B cell (primary cell): ENCODE measurements around the gene RCBTB1. TPM values are rescaled to one million over a fixed set of nuclear protein-coding genes. Genes with fewer than 3 reads are reported as not detected.

ENCODE experiments used
- ATAC-seq: fragments of 200-7000 bp; cut with Tn5 transposase; one replicate; pipeline ENCODE4 v1.10.0; 2021; ENCODE audit warnings: low read depth, mild to moderate bottlenecking, moderate number of reproducible peaks, moderate library complexity
- CTCF ChIA-PET: fragments of 350-600 bp; sonication (Branson Sonifier 250); formaldehyde crosslinking; loops from one replicate; lab custom pipeline; 2021; ENCODE audit warnings: antibody characterized with exemption, inconsistent platforms; lab: Charles Lee
- POLR2A ChIA-PET: fragments of 350-600 bp; sonication (Branson Sonifier 250); formaldehyde crosslinking; loops from one replicate; lab custom pipeline; 2021; ENCODE audit warnings: antibody characterized with exemption; lab: Charles Lee
- DNase-seq: peaks from one replicate; pipeline ENCODE4 v3.0.0; 2013
- H2AFZ ChIP-seq: 2 replicates; pipeline ENCODE4 v1.6.1; 2012; ENCODE audit warnings: mild to moderate bottlenecking, low read depth, low read length; ENCODE audit not compliant: insufficient read depth, poor library complexity, severe bottlenecking
- H3K27ac ChIP-seq, 2 donors: 1 replicate in 1 of 2; 2 replicates in 1 of 2; pipeline ENCODE4 v1.5.1; 2012 to 2013; ENCODE audit warnings: low read length in 2 of 2, mild to moderate bottlenecking in 2 of 2, moderate library complexity in 1 of 2
- H3K27me3 ChIP-seq, 4 experiments: fragments of 200-600 bp in 1 of 4; sonication (generic) in 1 of 4; replicated peaks in 1 of 4; 1 replicate in 2 of 4; 2 replicates in 2 of 4; pipeline versions ENCODE4 v1.6.1 to v1.7.0; 2013 to 2016; ENCODE audit warnings: low read length in 3 of 4, mild to moderate bottlenecking in 2 of 4, mixed read lengths in 1 of 4, moderate library complexity in 1 of 4; ENCODE audit not compliant: insufficient read depth in 4 of 4, control insufficient read depth in 3 of 4; ENCODE audit errors: control extremely low read depth in 1 of 4
- H3K36me3 ChIP-seq, 2 experiments: replicated peaks in 1 of 2; 1 replicate in 1 of 2; 2 replicates in 1 of 2; pipeline versions ENCODE4 v1.6.1 to v1.7.1; 2013; ENCODE audit warnings: low read length in 1 of 2; ENCODE audit not compliant: insufficient read depth in 2 of 2, control insufficient read depth in 1 of 2; ENCODE audit errors: control extremely low read depth in 1 of 2, extremely low read depth in 1 of 2
- H3K4me1 ChIP-seq, 2 donors: fragments of 200-600 bp in 1 of 2; sonication (generic) in 1 of 2; 1 replicate in 1 of 2; 2 replicates in 1 of 2; pipeline versions ENCODE4 v1.5.1 to v1.6.1; 2013 to 2017; ENCODE audit warnings: low read length in 2 of 2; ENCODE audit not compliant: control insufficient read depth in 2 of 2, insufficient read depth in 2 of 2
- H3K4me2 ChIP-seq: replicated peaks from 2 replicates; pipeline ENCODE3; 2012; ENCODE audit warnings: mild to moderate bottlenecking, low read depth, low read length; ENCODE audit not compliant: poor library complexity, severe bottlenecking
- H3K4me3 ChIP-seq, 5 experiments: fragments of 200-600 bp in 1 of 5; sonication (generic) in 1 of 5; 1 replicate in 3 of 5; 2 replicates in 2 of 5; pipeline versions ENCODE4 v1.5.1 to v1.7.0; 2011 to 2016; ENCODE audit warnings: low read length in 4 of 5, mild to moderate bottlenecking in 4 of 5, low read depth in 2 of 5, control low read depth in 1 of 5, moderate library complexity in 1 of 5; ENCODE audit not compliant: insufficient read depth in 1 of 5; ENCODE audit errors: control extremely low read depth in 1 of 5, extremely low read depth in 1 of 5
- H3K79me2 ChIP-seq: fragments of 200-600 bp; sonication (generic); one replicate; pipeline ENCODE4 v1.6.0; 2016; ENCODE audit warnings: low read length; ENCODE audit not compliant: control insufficient read depth, insufficient read depth
- H3K9ac ChIP-seq: fragments of 200-600 bp; sonication (generic); 2 replicates; pipeline ENCODE4 v1.6.1; 2017; ENCODE audit warnings: mild to moderate bottlenecking, low read length, moderate library complexity
- H3K9me3 ChIP-seq, 3 donors: one replicate each; pipeline versions ENCODE4 v1.6.1 to v1.7.1; 2013; ENCODE audit warnings: low read length in 2 of 3; ENCODE audit not compliant: control insufficient read depth in 2 of 3, insufficient read depth in 1 of 3; ENCODE audit errors: control extremely low read depth in 1 of 3
- H4K20me1 ChIP-seq: 2 replicates; pipeline ENCODE4 v1.6.0; 2012; ENCODE audit warnings: mild to moderate bottlenecking, low read length; ENCODE audit not compliant: insufficient read depth, control insufficient read depth, poor library complexity, severe bottlenecking
- H3K27ac Mint-ChIP-seq: one replicate; pipeline ENCODE4 v1.8.0; 2021; ENCODE audit warnings: mixed read lengths
- H3K27me3 Mint-ChIP-seq: one replicate; pipeline ENCODE4 v1.8.0; 2021; ENCODE audit warnings: mixed read lengths
- H3K4me1 Mint-ChIP-seq: one replicate; pipeline ENCODE4 v1.8.0; 2021; ENCODE audit warnings: mixed read lengths
- H3K4me3 Mint-ChIP-seq: one replicate; pipeline ENCODE4 v1.8.0; 2021; ENCODE audit warnings: mixed read lengths
- H3K9me3 Mint-ChIP-seq: one replicate; pipeline ENCODE4 v1.8.0; 2022; ENCODE audit warnings: mixed read lengths; ENCODE audit not compliant: insufficient read depth
- EZH2 ChIP-seq: IDR thresholded peaks from 2 replicates; pipeline ENCODE4 v1.6.1; 2012; ENCODE audit warnings: borderline replicate concordance, low read depth, mild to moderate bottlenecking, moderate library complexity, low read length; ENCODE audit not compliant: insufficient read depth, poor library complexity, severe bottlenecking
- WGBS: methylation state at CpG from one replicate; pipeline ENCODE4 v1.1.5; 2013; ENCODE audit warnings: missing lambda C conversion rate; ENCODE audit not compliant: insufficient coverage; 5-methylcytosine and 5-hydroxymethylcytosine counted together
- intact Hi-C: fragments of 100-400 bp; cut with micrococcal nuclease; formaldehyde crosslinking; loops from one replicate; pipeline ENCODE4 v1.10.0; 2022
- polyA plus RNA-seq: library from polyadenylated mRNA; depleted of rRNA; stranded (reverse); fragments of >200 nt; gene quantifications from 2 replicates; pipeline ENCODE4 v1.2.3, GENCODE V29; 2012
- total RNA-seq, 2 donors: library from RNA; stranded (reverse); fragments of 120-200 nt in 1 of 2; gene quantifications; 1 replicate in 1 of 2; 2 replicates in 1 of 2; pipeline versions ENCODE4 v1.2.3 to v1.2.4, GENCODE V29; 2013 to 2022
- TF ChIP-seq, protein P1 (sequence below): fragments of 200-600 bp; IDR thresholded peaks from one replicate; pipeline ENCODE4 v1.8.0; 2022; ENCODE audit warnings: antibody characterized with exemption, mild to moderate bottlenecking

The RCBTB1 gene
- total and polyA plus RNA-seq, 2 donors (not counting 1 experiment from before 2014, with no cell fraction given), result 10.7 to 35.2 TPM

DNA sequence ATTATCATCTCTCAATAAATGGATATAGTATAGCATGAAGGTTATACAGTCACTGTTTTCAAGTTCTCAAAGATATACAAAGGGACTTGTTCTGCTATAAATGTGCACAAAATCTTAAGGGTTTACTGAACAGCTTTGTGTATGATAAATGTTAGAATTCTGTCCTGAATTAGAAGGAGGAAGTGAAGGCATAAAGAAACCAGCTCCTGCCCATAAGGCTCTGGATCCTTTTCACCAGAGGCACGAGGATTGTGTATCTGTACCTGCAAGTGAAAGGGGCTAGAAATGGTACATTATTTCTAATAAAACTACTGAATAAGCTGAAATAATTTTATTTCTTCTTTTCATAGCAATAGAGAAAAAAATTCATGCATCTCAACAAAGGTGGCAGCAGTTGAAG is 57.2 kb downstream of the RCBTB1 start:
- no peaks in the 10 kb centered on the region for H3K79me2 ChIP-seq
- Mint-ChIP-seq H3K27me3 (no peaks in the 10 kb centered on the region), H3K9me3 (no peaks in the 10 kb centered on the region), H3K4me3 (no peak overlapping the region), H3K27ac (peak overlapping the region; percentile 88), H3K4me1 (peaks cover 48% of the 10 kb centered on the region)
- H3K4me1 ChIP-seq, result peaks cover 31 to 34% of the 10 kb centered on the region in 2 donors
- no peaks in the 10 kb centered on the region for H3K9me3 ChIP-seq
- no CpG with 5 or more reads among the region's 1 CpG for WGBS
- no peak overlapping the region for H3K4me2 ChIP-seq
- H3K27me3 ChIP-seq, result no peaks in the 10 kb centered on the region
- peaks cover 0 to 27% of the 10 kb centered on the region in 2 experiments for H3K36me3 ChIP-seq
- H4K20me1 ChIP-seq, result no peaks in the 10 kb centered on the region
- ChIA-PET CTCF (interaction anchor here (1.4 kb wide), 1 partner anchor 9 kb away, joined by 4 read pairs; no protein-coding TSS in a partner anchor), POLR2A (interaction anchor here (0.6 to 1.0 kb wide), 2 partner anchors 28 to 84 kb away, joined by 3 read pairs; partner anchors contain the start of genes CAB39L and SETDB2)
- ATAC-seq (no peak), DNase-seq (no peak)
- no peak overlapping the region for H2AFZ ChIP-seq
- TF ChIP-seq EZH2, result no peak
- TF ChIP-seq, protein P1, sequence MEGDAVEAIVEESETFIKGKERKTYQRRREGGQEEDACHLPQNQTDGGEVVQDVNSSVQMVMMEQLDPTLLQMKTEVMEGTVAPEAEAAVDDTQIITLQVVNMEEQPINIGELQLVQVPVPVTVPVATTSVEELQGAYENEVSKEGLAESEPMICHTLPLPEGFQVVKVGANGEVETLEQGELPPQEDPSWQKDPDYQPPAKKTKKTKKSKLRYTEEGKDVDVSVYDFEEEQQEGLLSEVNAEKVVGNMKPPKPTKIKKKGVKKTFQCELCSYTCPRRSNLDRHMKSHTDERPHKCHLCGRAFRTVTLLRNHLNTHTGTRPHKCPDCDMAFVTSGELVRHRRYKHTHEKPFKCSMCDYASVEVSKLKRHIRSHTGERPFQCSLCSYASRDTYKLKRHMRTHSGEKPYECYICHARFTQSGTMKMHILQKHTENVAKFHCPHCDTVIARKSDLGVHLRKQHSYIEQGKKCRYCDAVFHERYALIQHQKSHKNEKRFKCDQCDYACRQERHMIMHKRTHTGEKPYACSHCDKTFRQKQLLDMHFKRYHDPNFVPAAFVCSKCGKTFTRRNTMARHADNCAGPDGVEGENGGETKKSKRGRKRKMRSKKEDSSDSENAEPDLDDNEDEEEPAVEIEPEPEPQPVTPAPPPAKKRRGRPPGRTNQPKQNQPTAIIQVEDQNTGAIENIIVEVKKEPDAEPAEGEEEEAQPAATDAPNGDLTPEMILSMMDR, result no peak
- H3K4me3 ChIP-seq, result no peak overlapping the region
- H3K27ac ChIP-seq, result peak overlapping the region; percentile 36 to 82
- intact Hi-C loops, result no loop called here
- no peak overlapping the region for H3K9ac ChIP-seq

GRCh38 chr13:49527123-49527522 is 58.2 kb downstream of the RCBTB1 start:
- H3K36me3 ChIP-seq, result peaks cover 0 to 34% of the 10 kb centered on the region in 2 experiments
- POLR2A ChIA-PET, result no interaction called here
- intact Hi-C loops, result no loop called here

More at GRCh38 chr13:49527123-49527522, 58.2 kb downstream of the RCBTB1 start:
- Histone ChIP-seq H3K4me1 (peaks cover 21 to 25% of the 10 kb centered on the region in 2 donors), H3K9ac (no peak overlapping the region), H3K4me2 (no peak overlapping the region), H3K27me3 (no peaks in the 10 kb centered on the region), H2AFZ (no peak overlapping the region), H3K4me3 (no peak overlapping the region), H3K9me3 (no peaks in the 10 kb centered on the region), H3K27ac (peak overlapping the region in 1 of 2 donors; percentile 82), H4K20me1 (no peaks in the 10 kb centered on the region), H3K79me2 (no peaks in the 10 kb centered on the region)
- WGBS, result 80% methylated on average over 1 of the region's 2 CpGs
- CTCF ChIA-PET, result no interaction called here
- ATAC-seq (no peak), DNase-seq (no peak)
- TF ChIP-seq, protein P1, result no peak
- TF ChIP-seq EZH2, result no peak
- Mint-ChIP-seq H3K27ac (peak overlapping the region; percentile 84), H3K4me3 (no peak overlapping the region), H3K27me3 (no peaks in the 10 kb centered on the region), H3K9me3 (no peaks in the 10 kb centered on the region), H3K4me1 (peaks cover 40% of the 10 kb centered on the region)
